Measurements from ENCODE around the gene ANO10.

DNA sequence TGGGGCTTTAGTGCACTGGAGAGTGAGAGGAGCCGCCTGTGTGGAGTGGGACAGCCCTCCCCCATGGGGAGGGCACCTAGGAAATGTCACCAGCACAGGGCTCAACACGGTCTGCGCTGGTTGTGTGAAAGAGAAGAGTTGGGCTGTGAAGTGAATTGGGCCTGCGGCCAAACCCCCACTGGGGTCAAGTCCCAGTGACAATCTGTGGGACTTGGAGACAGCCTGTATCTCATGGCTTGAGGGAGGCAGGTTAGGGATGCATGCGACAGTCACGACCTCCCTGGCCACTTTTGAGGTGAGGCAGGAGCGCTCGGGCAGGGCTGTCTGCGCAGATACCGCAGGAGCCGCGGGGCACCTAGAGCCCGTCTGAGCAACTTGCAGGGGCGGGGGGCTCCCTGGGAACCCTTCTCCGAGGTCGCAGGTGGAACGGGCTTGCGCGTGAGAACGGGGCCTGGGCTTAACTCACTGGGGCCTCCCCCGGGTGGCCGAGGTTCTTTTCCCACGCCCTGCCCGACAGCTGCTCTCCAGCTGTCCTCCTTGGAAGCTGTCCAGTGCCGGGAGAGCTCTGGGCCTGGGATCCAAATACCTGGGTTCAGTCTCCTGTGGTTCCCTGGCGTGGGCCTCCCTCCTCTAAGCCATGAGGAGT is 258.1 kb downstream of the ANO10 start:
- TF ChIP-seq, protein P1, sequence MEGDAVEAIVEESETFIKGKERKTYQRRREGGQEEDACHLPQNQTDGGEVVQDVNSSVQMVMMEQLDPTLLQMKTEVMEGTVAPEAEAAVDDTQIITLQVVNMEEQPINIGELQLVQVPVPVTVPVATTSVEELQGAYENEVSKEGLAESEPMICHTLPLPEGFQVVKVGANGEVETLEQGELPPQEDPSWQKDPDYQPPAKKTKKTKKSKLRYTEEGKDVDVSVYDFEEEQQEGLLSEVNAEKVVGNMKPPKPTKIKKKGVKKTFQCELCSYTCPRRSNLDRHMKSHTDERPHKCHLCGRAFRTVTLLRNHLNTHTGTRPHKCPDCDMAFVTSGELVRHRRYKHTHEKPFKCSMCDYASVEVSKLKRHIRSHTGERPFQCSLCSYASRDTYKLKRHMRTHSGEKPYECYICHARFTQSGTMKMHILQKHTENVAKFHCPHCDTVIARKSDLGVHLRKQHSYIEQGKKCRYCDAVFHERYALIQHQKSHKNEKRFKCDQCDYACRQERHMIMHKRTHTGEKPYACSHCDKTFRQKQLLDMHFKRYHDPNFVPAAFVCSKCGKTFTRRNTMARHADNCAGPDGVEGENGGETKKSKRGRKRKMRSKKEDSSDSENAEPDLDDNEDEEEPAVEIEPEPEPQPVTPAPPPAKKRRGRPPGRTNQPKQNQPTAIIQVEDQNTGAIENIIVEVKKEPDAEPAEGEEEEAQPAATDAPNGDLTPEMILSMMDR (IDR thresholded peaks at IDR 0.05 in 8 of 11, conservative IDR thresholded peaks at IDR 0.05 in 3 of 11) = no peak
- TF ChIP-seq POLR2AphosphoS5 (IDR thresholded peaks at IDR 0.05) = peak; percentile 41 to 69 (median 62)

Data from spleen (tissue), 7 donors.